HG03469 (cell line): ENCODE measurements around the gene SMAD2.

Experiments
- ATAC-seq: cut with Tn5 transposase; IDR thresholded peaks from one replicate; pipeline ENCODE4 v1.9.1; 2021; ENCODE audit warnings: mild to moderate bottlenecking, moderate library complexity, moderate number of reproducible peaks; ENCODE audit not compliant: unreplicated experiment

SMAD2 gene

DNA sequence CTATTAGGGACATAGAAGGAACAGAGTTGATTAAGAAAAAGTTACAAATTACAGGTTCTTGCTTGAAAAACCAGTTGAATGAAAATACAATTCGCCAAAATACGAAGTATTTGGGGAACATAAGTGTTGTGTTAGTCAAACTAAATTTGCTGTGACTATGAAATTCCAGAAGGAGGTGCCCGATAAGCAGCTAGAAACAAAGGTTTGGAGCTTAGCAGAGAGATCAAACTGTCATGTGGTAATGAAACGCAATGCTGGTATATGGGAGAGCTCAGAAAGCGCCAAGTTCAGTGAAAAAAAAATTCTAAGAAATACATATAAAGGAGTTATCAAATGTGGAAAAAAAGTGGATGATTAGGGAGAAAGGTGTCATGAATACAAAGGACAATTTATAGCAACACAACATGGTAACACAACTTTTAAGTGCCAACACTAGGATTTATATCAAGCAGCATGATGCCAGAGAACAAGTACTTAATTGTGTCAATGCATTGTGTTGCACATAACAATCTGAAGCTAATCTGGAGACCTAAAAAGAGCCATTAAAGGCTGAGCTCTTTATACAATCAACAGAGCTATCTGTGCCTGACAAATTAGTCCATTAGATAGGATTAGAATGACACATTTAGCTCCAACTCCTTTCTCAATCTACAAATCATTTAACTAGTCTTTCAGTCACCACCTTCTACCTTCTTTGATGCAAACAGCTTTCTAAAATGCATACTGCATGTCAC, 31.2 kb downstream of the SMAD2 start:
- ATAC-seq = no peak

- no peak for ATAC-seq
Measured at GRCh38 chr18:47898696-47899095, 31.8 kb downstream of the SMAD2 start.

DNA sequence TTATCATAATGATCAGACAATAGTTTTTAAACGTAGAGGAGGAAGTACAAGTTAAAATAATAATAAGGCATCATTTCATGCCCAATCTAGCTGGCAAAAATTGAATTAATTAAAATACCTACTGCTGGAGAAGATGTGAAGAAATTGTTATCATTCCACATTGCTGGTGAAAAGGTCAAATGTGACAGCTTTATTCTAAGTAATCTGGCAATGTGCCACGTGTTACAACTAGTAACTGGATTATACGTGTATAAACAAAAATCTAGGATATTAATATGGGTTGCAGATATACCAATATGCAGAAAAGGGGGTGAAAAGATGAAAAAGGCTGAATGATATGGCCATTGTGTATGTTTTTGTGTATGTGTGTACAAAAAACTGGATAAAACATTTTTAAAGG, 32.4 kb downstream of the SMAD2 start:
- ATAC-seq = no peak

DNA sequence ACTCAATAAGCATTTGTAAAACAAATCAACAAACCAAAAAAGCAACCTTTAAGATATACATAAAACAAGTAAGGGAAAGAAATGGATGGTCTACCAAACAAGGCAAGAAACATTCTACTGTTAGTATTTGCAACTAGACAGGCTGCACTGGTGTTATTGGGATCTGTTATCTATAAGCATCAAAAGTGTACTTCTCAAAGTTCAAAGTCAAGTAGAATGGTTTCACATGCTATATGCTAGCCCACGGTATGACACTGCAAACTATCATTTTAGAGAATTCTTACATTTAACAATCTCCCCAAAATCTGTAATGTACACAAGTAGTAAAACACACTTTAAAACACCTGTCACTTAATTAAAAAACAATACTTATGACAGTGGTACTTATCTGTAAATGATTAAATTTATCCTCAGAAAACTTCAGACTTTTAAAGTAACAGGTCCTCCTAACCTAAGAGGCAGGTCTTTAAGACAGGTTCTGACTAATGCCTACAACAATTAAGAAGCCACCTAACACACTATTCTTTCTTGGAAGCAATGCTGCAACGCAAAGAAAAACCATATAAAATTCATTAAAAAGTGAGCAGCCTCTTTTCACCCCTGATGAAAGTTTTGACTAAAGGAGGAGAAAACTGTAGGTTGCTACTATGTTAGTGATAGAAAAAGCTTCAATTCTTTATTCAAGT, 34.8 kb downstream of the SMAD2 start:
- no peak for ATAC-seq

DNA sequence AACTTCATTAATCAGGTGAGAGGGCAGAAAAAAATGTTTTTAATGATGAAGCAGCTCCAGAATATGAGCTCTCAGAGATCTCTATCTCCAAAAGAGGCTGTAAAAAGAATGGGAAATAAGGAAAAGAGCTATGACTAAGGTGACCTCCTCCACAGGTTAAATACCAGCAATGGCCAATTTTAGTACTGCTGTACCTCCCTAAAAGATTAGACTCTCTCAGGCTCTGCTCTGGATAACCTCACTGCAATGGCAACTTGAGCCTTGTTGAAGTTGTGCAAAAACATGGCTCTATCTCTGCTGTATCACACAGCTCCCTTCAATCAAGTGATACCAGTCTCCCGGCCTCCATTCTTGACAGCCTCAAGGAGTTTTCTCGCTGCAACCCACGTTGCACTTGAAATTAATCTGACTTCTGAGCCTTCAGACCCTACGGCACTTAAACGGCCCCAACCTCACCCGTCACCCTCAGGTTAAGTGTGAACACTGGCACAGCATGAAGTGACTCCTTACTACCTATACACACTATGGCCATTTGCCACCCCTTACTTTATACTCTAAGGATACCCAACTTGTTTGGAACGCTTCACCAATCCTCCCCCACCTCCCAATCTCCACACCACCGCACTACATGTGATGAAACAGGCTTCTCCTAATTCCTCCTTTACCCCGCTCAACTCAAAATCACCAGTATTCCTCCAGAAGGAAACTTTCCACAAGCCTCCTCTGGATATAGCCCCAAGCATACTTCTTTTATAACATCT, 36.3 kb downstream of the SMAD2 start:
- no peak for ATAC-seq

GRCh38 chr18:47893047-47893446, 37.4 kb downstream of the SMAD2 start:
- ATAC-seq = no peak

DNA sequence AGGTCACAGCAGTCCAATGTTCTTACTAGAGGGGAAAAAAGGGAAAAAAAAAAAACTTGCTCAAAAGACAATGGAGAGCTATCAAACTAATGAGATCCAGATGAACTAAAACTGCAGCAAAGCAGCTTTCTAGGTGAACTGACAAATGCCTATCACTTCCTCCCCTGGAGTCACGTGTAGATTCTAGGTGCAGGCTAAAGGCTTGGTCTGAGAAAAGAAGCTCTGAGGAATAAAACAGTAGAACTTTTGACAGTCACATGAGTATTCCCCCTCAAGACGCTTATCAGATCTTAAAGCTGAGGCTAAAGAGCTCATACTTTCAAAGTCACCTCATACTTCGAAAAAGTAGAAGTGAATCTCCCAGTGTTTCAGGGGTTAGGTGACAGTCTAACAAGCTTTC, 42.3 kb downstream of the SMAD2 start:
- ATAC-seq = no peak

GRCh38 chr18:47887227-47887626, 43.2 kb downstream of the SMAD2 start:
- ATAC-seq = no peak

- ATAC-seq = no peak
Measured at GRCh38 chr18:47883771-47884413, 46.6 kb downstream of the SMAD2 start.

GRCh38 chr18:47882641-47883040, 47.8 kb downstream of the SMAD2 start:
- no peak for ATAC-seq

- ATAC-seq = no peak
Measured at GRCh38 chr18:47881752-47882455, 48.6 kb downstream of the SMAD2 start.

GRCh38 chr18:47881042-47881441, 49.4 kb downstream of the SMAD2 start:
- ATAC-seq = no peak

- ATAC-seq = no peak
Measured at GRCh38 chr18:47877892-47878291, 52.6 kb downstream of the SMAD2 start.

- no peak for ATAC-seq
Measured at GRCh38 chr18:47876813-47877212, 53.6 kb downstream of the SMAD2 start.

DNA sequence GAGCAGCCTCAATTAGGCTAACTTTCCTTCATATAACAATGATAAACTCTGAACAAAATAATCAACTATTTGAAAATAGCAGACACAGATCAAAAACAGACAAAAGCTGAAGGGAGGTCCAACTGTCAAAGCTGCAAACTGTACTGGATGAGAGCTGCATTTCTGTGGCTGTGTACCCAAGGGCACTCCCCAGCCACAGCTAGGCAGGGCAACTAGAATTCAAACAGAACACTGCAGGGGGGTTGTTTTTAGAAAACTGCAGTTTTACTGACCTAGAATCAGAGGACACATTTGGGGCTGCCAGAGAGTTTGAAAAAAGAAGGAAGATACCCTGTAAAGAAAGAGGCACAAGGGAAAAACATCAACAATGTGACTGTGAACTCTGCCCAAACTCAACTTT, 56.8 kb downstream of the SMAD2 start:
- no peak for ATAC-seq

- no peak for ATAC-seq
Measured at GRCh38 chr18:47872426-47872825, 58.0 kb downstream of the SMAD2 start.

GRCh38 chr18:47871288-47871687, 59.2 kb downstream of the SMAD2 start:
- ATAC-seq = no peak

GRCh38 chr18:47870605-47871004, 59.9 kb downstream of the SMAD2 start:
- ATAC-seq = no peak

GRCh38 chr18:47868744-47869143, 61.7 kb downstream of the SMAD2 start:
- ATAC-seq = no peak

- ATAC-seq = no peak
Measured at GRCh38 chr18:47865183-47865582, 65.3 kb downstream of the SMAD2 start.

DNA sequence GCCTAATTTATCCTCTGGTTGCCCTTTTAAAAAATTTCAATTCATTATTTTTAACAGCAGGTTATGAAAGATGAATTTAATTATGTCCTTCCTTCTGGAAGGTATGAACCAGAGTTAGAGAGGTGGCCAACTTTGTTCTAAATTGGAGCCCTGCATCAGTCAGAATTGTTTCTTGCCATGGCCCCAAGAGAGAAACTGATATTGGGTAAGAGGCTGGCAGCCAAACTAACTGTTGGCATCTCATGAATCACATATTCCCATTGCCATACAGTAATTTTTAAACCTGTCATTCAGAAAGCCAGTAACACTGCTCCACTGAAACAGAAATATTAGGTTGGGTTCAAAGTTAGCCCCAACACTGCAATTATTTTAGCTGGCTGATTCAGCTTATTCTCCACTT, 67.4 kb downstream of the SMAD2 start:
- no peak for ATAC-seq
